Right renal cortex interstitium (tissue), 3 donors: ENCODE results near the gene GPR137C. TPM values are rescaled to one million over a fixed set of nuclear protein-coding genes. Genes with fewer than 3 reads are reported as not detected.

Experiments used
- DNase-seq, 3 donors: peaks; one replicate each; pipeline ENCODE4 v3.0.0-alpha.2; 2013; ENCODE audit warnings: low read depth in 3 of 3, low spot score in 2 of 3
- polyA plus RNA-seq, 3 donors: library from polyadenylated mRNA; unstranded; fragments of 120-200 nt; gene quantifications; one replicate each; pipeline ENCODE4 v1.2.1, GENCODE V29; 2013; ENCODE audit not compliant: insufficient read length in 3 of 3

Gene GPR137C
- polyA plus RNA-seq, 3 donors: 6.6 to 7.0 (median 6.9) TPM

- no peak for DNase-seq
Measured at GRCh38 chr14:52660832-52661231, 108.2 kb downstream of the GPR137C start.

GRCh38 chr14:52661314-52661713 is 108.7 kb downstream of the GPR137C start:
- no peak for DNase-seq

GRCh38 chr14:52663850-52664249 is 111.2 kb downstream of the GPR137C start:
- no peak for DNase-seq

- no peak for DNase-seq
Measured at GRCh38 chr14:52678591-52678990, 126.0 kb downstream of the GPR137C start.

GRCh38 chr14:52683985-52684520 is 131.4 kb downstream of the GPR137C start:
- DNase-seq: no peak

GRCh38 chr14:52686176-52686575 is 133.5 kb downstream of the GPR137C start:
- DNase-seq: no peak

Other genes starting within 250 kb of the GPR137C start
- 1 to 10 TPM; 5.4 to 6.8 (median 6.8) TPM for gene PTGER2, start 238.5 kb upstream of the GPR137C start, polyA plus RNA-seq
- gene TXNDC16, start 331 bp upstream of the GPR137C start, polyA plus RNA-seq: 10 to 100 TPM; 21.2 to 24.7 (median 23.5) TPM
- gene ERO1A, start 142.7 kb downstream of the GPR137C start, polyA plus RNA-seq: 10 to 100 TPM; 23.3 to 27.3 (median 26.4) TPM
- gene PSMC6, start 154.4 kb downstream of the GPR137C start, polyA plus RNA-seq: 100 to 1,000 TPM; 129 to 159 (median 152) TPM
- 10 to 100 TPM; 15.6 to 17.1 (median 16.9) TPM for gene STYX, start 177.3 kb downstream of the GPR137C start, polyA plus RNA-seq
- gene GNPNAT1, start 238.8 kb downstream of the GPR137C start, polyA plus RNA-seq: 10 to 100 TPM; 35.4 to 40.3 (median 37.8) TPM